ENCODE data around the gene APOB. TPM values are rescaled to one million over a fixed set of nuclear protein-coding genes. Genes with fewer than 3 reads are reported as not detected.

Gene APOB
- total and polyA plus RNA-seq, 2 of the 13 experiments (the other 11 are each of a cell fraction or from before 2014, with no cell fraction given), result 1,569 to 2,515 TPM

GRCh38 chr2:21023419-21024181, 20.3 kb downstream of the APOB start:
- H3K79me2 ChIP-seq (ENCODE audit: insufficient read depth, low read length), result peaks cover 24% of the 10 kb centered on the region
- no TSS peak for BruUV-seq (replicated peaks)
- no peaks in the 10 kb centered on the region for H3K27me3 ChIP-seq (ENCODE audit: control insufficient read depth in 1 of 2, insufficient read depth in 2 of 2, low read length in 2 of 2)
- ChIA-PET POLR2A (interaction anchor here (1.3 to 8.6 kb wide), 5 partner anchors 9 to 33 kb away, joined by 6 to 124 read pairs (median 81); partner anchors contain the start of gene APOB), CTCF (ENCODE audit: low intra/inter-chr PET ratio, low total read pairs) (no interaction called here)
- H2AFZ ChIP-seq (ENCODE audit: low read length), result no peak overlapping the region
- no peak overlapping the region for H3K9ac ChIP-seq (ENCODE audit: insufficient read depth, low read depth, low read length)
- intact Hi-C loops (cut with micrococcal nuclease; ENCODE audit: unreplicated experiment) (no loop called here), in situ Hi-C loops (cut with HindIII; ENCODE audit: extremely low pct_ligation_motif_present, low pct_unique_long_range_greater_than_20kb) (no loop called here)
- peak overlapping the region; percentile 2 for H3K27ac ChIP-seq (ENCODE audit: extremely low read length, insufficient read depth, low read length)
- peaks cover 72 to 96% of the 10 kb centered on the region in 2 experiments for H3K36me3 ChIP-seq (replicated peaks in 1 of 2; ENCODE audit: control insufficient read depth in 1 of 2, insufficient read depth in 2 of 2, low read length in 2 of 2)
- H3K4me2 ChIP-seq (ENCODE audit: low read depth, low read length), result no peak overlapping the region
- ATAC-seq, result no peak
- H4K20me1 ChIP-seq (ENCODE audit: insufficient read depth, low read length), result peaks cover 97% of the 10 kb centered on the region
- H3K9me3 ChIP-seq (ENCODE audit: low read length), result no peaks in the 10 kb centered on the region
- no peak for DNase-seq (ENCODE audit: low spot score)
- H3K4me1 ChIP-seq (ENCODE audit: insufficient read depth, low read length), result peaks cover 92% of the 10 kb centered on the region
- H3K4me3 ChIP-seq (replicated peaks in 1 of 3; ENCODE audit: insufficient read depth in 1 of 3, low read depth in 2 of 3, low read length in 3 of 3), result no peak overlapping the region
- WGBS (ENCODE audit: low lambda C conversion rate), result 88% methylated on average over 4 of the region's 4 CpGs
- no peak for FAIRE-seq
- TF ChIP-seq ZMAT3 (CRISPR knock-in tag; conservative IDR thresholded peaks at IDR 0.05) (no peak), ARNT (IDR thresholded peaks at IDR 0.05) (no peak), THRA (CRISPR knock-in tag; IDR thresholded peaks at IDR 0.05; ENCODE audit: borderline replicate concordance) (no peak), ZNF441 (CRISPR knock-in tag; IDR thresholded peaks at IDR 0.05; ENCODE audit: borderline replicate concordance) (no peak), THYN1 (CRISPR knock-in tag; IDR thresholded peaks at IDR 0.05; ENCODE audit: borderline replicate concordance, low read depth) (no peak), ZNF570 (CRISPR knock-in tag; IDR thresholded peaks at IDR 0.05; ENCODE audit: borderline replicate concordance) (no peak), ZBTB38 (CRISPR knock-in tag; IDR thresholded peaks at IDR 0.05) (no peak), NCOA2 (CRISPR knock-in tag; IDR thresholded peaks at IDR 0.05) (no peak), AKNA (CRISPR knock-in tag; IDR thresholded peaks at IDR 0.05; ENCODE audit: borderline replicate concordance) (no peak), POLR2AphosphoS2 (IDR thresholded peaks at IDR 0.05; ENCODE audit: low read depth, low read length) (peak; percentile 84), KLF13 (CRISPR knock-in tag; IDR thresholded peaks at IDR 0.05) (no peak), SP5 (CRISPR knock-in tag; IDR thresholded peaks at IDR 0.05; ENCODE audit: borderline replicate concordance, low read depth) (no peak), MED8 (CRISPR knock-in tag; IDR thresholded peaks at IDR 0.05; ENCODE audit: insufficient replicate concordance) (no peak), HIVEP1 (CRISPR knock-in tag; IDR thresholded peaks at IDR 0.05) (no peak), EEA1 (CRISPR knock-in tag; IDR thresholded peaks at IDR 0.05; ENCODE audit: borderline replicate concordance) (no peak), POLR2AphosphoS5 (IDR thresholded peaks at IDR 0.05; ENCODE audit: low read depth, low read length) (peak; percentile 71; the same call in 1 of the 2 replicates), RBM22 (optimal IDR thresholded peaks at IDR 0.05; ENCODE audit: low read length) (peak; percentile 96), SNRNP70 (IDR thresholded peaks at IDR 0.05; ENCODE audit: low read depth, low read length) (0 out of 2 replicates have a peak, but pooled peaks have one; percentile 65), POLR2G (IDR thresholded peaks at IDR 0.05; ENCODE audit: low read depth, low read length) (peak; percentile 59)

All from HepG2 (cell line).